GM18498 (cell line): Measurements from ENCODE around the gene IMMP2L.

Experiments
- ATAC-seq: cut with Tn5 transposase; IDR thresholded peaks from one replicate; pipeline ENCODE4 v1.9.1; 2021; ENCODE audit warnings: mild to moderate bottlenecking, moderate library complexity; ENCODE audit not compliant: unreplicated experiment

IMMP2L gene

GRCh38 chr7:111018447-111018846 lies 543.8 kb downstream of the IMMP2L start:
- no peak for ATAC-seq

GRCh38 chr7:111014079-111014478 lies 548.2 kb downstream of the IMMP2L start:
- no peak for ATAC-seq

GRCh38 chr7:111012799-111013675 lies 549.3 kb downstream of the IMMP2L start:
- peak; percentile 97 for ATAC-seq

GRCh38 chr7:111012149-111012548 lies 550.1 kb downstream of the IMMP2L start:
- no peak for ATAC-seq

GRCh38 chr7:111011520-111011919 lies 550.8 kb downstream of the IMMP2L start:
- ATAC-seq: no peak

GRCh38 chr7:111010798-111011197 lies 551.5 kb downstream of the IMMP2L start:
- ATAC-seq: no peak

GRCh38 chr7:111009526-111010040 lies 552.7 kb downstream of the IMMP2L start:
- no peak for ATAC-seq

GRCh38 chr7:111006691-111007090 lies 555.6 kb downstream of the IMMP2L start:
- ATAC-seq: no peak

- no peak for ATAC-seq
These were observed 556.3 kb downstream of the IMMP2L start for GRCh38 chr7:111006040-111006439.

GRCh38 chr7:111005445-111005844 lies 556.8 kb downstream of the IMMP2L start:
- no peak for ATAC-seq

- no peak for ATAC-seq
These were observed 557.9 kb downstream of the IMMP2L start for GRCh38 chr7:111004310-111004901.

GRCh38 chr7:111003883-111004282 lies 558.4 kb downstream of the IMMP2L start:
- ATAC-seq: no peak

- no peak for ATAC-seq
These were observed 568.0 kb downstream of the IMMP2L start for GRCh38 chr7:110994028-110994967.

- no peak for ATAC-seq
These were observed 573.3 kb downstream of the IMMP2L start for GRCh38 chr7:110988890-110989501.

- no peak for ATAC-seq
These were observed 573.9 kb downstream of the IMMP2L start for GRCh38 chr7:110988348-110988747.

GRCh38 chr7:110987127-110987693 lies 575.1 kb downstream of the IMMP2L start:
- ATAC-seq: no peak

- no peak for ATAC-seq
These were observed 578.4 kb downstream of the IMMP2L start for GRCh38 chr7:110983822-110984456.

- no peak for ATAC-seq
These were observed 585.1 kb downstream of the IMMP2L start for GRCh38 chr7:110977127-110977737.

- no peak for ATAC-seq
These were observed 586.8 kb downstream of the IMMP2L start for GRCh38 chr7:110975486-110975885.
